Kidney (tissue), 14 donors: Measurements from ENCODE around the gene TBC1D5. TPM values are rescaled to one million over a fixed set of nuclear protein-coding genes. Genes with fewer than 3 reads are reported as not detected.

Source experiments
- DNase-seq, 5 donors: peaks; one replicate each; pipeline ENCODE4 v3.0.0-alpha.2; 2013 to 2020
- FAIRE-seq: peaks from 2 replicates; lab custom pipeline; 2012; peaks lifted over from hg19 to GRCh38; lab: Jason Lieb, UNC
- H3K27ac ChIP-seq, 2 donors: one replicate each; pipeline ENCODE4 v1.7.0; 2013; ENCODE audit warnings: low read depth in 2 of 2, low read length in 2 of 2, inconsistent platforms in 1 of 2
- H3K27me3 ChIP-seq: one replicate; pipeline ENCODE4 v1.7.1; 2013; ENCODE audit warnings: low read length, inconsistent platforms; ENCODE audit not compliant: control insufficient read depth, insufficient read depth
- H3K36me3 ChIP-seq, 3 donors: one replicate each; pipeline versions ENCODE4 v1.7.0 to v1.7.1; 2013; ENCODE audit warnings: low read length in 3 of 3, control low read depth in 1 of 3, inconsistent platforms in 1 of 3; ENCODE audit not compliant: insufficient read depth in 3 of 3, control insufficient read depth in 2 of 3
- H3K4me1 ChIP-seq, 3 donors: one replicate each; pipeline versions ENCODE4 v1.7.0 to v1.7.1; 2013; ENCODE audit warnings: low read length in 3 of 3, inconsistent platforms in 1 of 3, low read depth in 1 of 3; ENCODE audit not compliant: control insufficient read depth in 2 of 3, insufficient read depth in 2 of 3
- H3K4me3 ChIP-seq, 3 donors: one replicate each; pipeline versions ENCODE4 v1.7.0 to v1.8.1; 2013; ENCODE audit warnings: low read length in 3 of 3, control low read depth in 1 of 3, inconsistent platforms in 1 of 3
- H3K9ac ChIP-seq, 3 donors: one replicate each; pipeline versions ENCODE4 v1.7.0 to v1.7.1; 2013; ENCODE audit warnings: low read length in 3 of 3, control low read depth in 1 of 3, inconsistent platforms in 1 of 3
- H3K9me3 ChIP-seq, 3 donors: one replicate each; pipeline versions ENCODE4 v1.7.0 to v1.7.1; 2013; ENCODE audit warnings: low read length in 3 of 3, control low read depth in 1 of 3, inconsistent platforms in 1 of 3; ENCODE audit not compliant: control insufficient read depth in 2 of 3, insufficient read depth in 1 of 3
- CTCF ChIP-seq: IDR thresholded peaks from 3 replicates; pipeline ENCODE4 v1.5.1; 2012; ENCODE audit warnings: mild to moderate bottlenecking, moderate library complexity, borderline replicate concordance; ENCODE audit not compliant: insufficient read depth; ENCODE audit errors: extremely low read depth
- intact Hi-C: fragments of 100-400 bp; cut with DNase I; formaldehyde crosslinking; loops from one replicate; pipeline ENCODE4 v1.11.1; 2022
- polyA plus RNA-seq: library from polyadenylated mRNA; stranded (reverse); fragments of 350-450 nt; fragmentation: Illumina TruSeq; extraction: RNeasy Lipid Tissue Mini Kit (QIAGEN cat#74804); gene quantifications from one replicate; pipeline ENCODE4 v1.2.3, GENCODE V29; 2014; ENCODE audit warnings: low read depth, low replicate concordance; ENCODE audit not compliant: insufficient read depth
- total RNA-seq: library from RNA; stranded (reverse); fragmentation: NEBNext Ultra II Directional; extraction: Animal tissue kit (Norgen Biotek cat#: 25700); gene quantifications from one replicate; pipeline ENCODE4 v1.2.1, GENCODE V29; 2021
- donor health status: control.
- donor health status: control.
- donor health status: control.
- donor health status: control.
- donor health status: control.
- donor health status: DM: yes; HTN: yes; CAD: no.
- donor health status: Normal renal cell carcinoma (clear cell type).

The TBC1D5 gene
- total and polyA plus RNA-seq, 2 donors from 2014 or later, result 9.7 to 77.7 TPM

- no peak overlapping the region for H3K9ac ChIP-seq
- FAIRE-seq (no peak), DNase-seq (no peak)
- no peaks in the 10 kb centered on the region for H3K9me3 ChIP-seq
- H3K27ac ChIP-seq, result no peak overlapping the region
- no peaks in the 10 kb centered on the region for H3K27me3 ChIP-seq
- no peaks in the 10 kb centered on the region for H3K36me3 ChIP-seq
- no peak overlapping the region for H3K4me3 ChIP-seq
- H3K4me1 ChIP-seq, result no peaks in the 10 kb centered on the region
- TF ChIP-seq CTCF, result no peak
- intact Hi-C loops, result no loop called here
Observed at GRCh38 chr3:17634201-17634600, 108.2 kb downstream of the TBC1D5 start.

- FAIRE-seq, result no peak
- TF ChIP-seq CTCF, result no peak
Observed at GRCh38 chr3:17632401-17633100, 109.9 kb downstream of the TBC1D5 start.

GRCh38 chr3:17631609-17632008 is 110.8 kb downstream of the TBC1D5 start:
- FAIRE-seq (no peak), DNase-seq (no peak)
- no peak overlapping the region for H3K4me3 ChIP-seq
- no peak for TF ChIP-seq CTCF
- no peaks in the 10 kb centered on the region for H3K4me1 ChIP-seq
- no peaks in the 10 kb centered on the region for H3K9me3 ChIP-seq
- H3K27me3 ChIP-seq, result no peaks in the 10 kb centered on the region
- H3K27ac ChIP-seq, result no peak overlapping the region
- H3K9ac ChIP-seq, result no peak overlapping the region
- no peaks in the 10 kb centered on the region for H3K36me3 ChIP-seq
- intact Hi-C loops, result no loop called here

More at GRCh38 chr3:17632401-17633100, 109.9 kb downstream of the TBC1D5 start:
- no peak overlapping the region for H3K27ac ChIP-seq
- H3K9me3 ChIP-seq, result no peaks in the 10 kb centered on the region
- no peak overlapping the region for H3K4me3 ChIP-seq
- no peak overlapping the region for H3K9ac ChIP-seq
- H3K27me3 ChIP-seq, result no peaks in the 10 kb centered on the region
- H3K4me1 ChIP-seq, result no peaks in the 10 kb centered on the region
- no peak for DNase-seq
- H3K36me3 ChIP-seq, result no peaks in the 10 kb centered on the region
- intact Hi-C loops, result no loop called here

- Histone ChIP-seq H3K9me3 (no peaks in the 10 kb centered on the region), H3K4me3 (no peak overlapping the region), H3K36me3 (no peaks in the 10 kb centered on the region), H3K27ac (no peak overlapping the region), H3K9ac (no peak overlapping the region), H3K27me3 (no peaks in the 10 kb centered on the region), H3K4me1 (no peaks in the 10 kb centered on the region)
- intact Hi-C loops, result no loop called here
- DNase-seq (no peak), FAIRE-seq (no peak)
- TF ChIP-seq CTCF, result no peak
Observed at GRCh38 chr3:17629400-17629799, 113.0 kb downstream of the TBC1D5 start.
